Measurements from ENCODE around the gene MTCH1. TPM values are rescaled to one million over a fixed set of nuclear protein-coding genes. Genes with fewer than 3 reads are reported as not detected.

The MTCH1 gene
- total RNA-seq, 1 donor from 2014 or later = 163 TPM

DNA sequence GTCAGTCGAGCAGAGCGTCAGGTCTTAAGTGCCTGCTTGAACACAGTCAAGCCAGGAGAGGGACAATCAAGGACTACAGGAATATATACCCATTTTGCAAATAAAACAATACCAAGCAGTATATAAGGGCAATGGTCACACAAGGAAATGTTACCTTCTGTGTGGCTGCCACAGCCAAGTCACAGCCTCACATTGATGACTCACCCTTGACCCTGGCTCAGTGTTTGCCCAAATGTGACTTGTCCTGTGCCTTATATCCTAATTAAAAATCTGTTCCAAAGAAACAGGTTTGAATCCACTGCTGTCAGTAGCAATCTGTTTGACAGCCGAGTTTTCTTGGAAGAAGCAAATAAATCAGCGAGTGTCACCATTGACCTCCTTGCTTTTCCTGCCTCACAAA lies 65.9 kb downstream of the MTCH1 start:
- no peak for DNase-seq (ENCODE audit: extremely low spot score, unreplicated experiment)
- Mint-ChIP-seq H3K4me3 (no peak overlapping the region), H3K27ac (no peak overlapping the region), H3K27me3 (no peaks in the 10 kb centered on the region), H3K36me3 (peaks cover 26% of the 10 kb centered on the region), H3K4me1 (ENCODE audit: unreplicated experiment) (peaks cover 11% of the 10 kb centered on the region), H3K9me3 (no peaks in the 10 kb centered on the region)
- TF ChIP-seq CTCF (conservative IDR thresholded peaks at IDR 0.05) = no peak

Other genes starting within 250 kb of the MTCH1 start
- 0.14 and 0.72 TPM in 2 replicates for gene CPNE5, start 146.8 kb downstream of the MTCH1 start, total RNA-seq (ENCODE audit: low replicate concordance)
- 35.1 and 50.4 TPM in 2 replicates for gene PPIL1, start 111.4 kb downstream of the MTCH1 start, total RNA-seq (ENCODE audit: low replicate concordance)
- 37.9 and 42.4 TPM in 2 replicates for gene C6orf89, start 100.2 kb downstream of the MTCH1 start, total RNA-seq (ENCODE audit: low replicate concordance)
- gene PI16, start 31.5 kb downstream of the MTCH1 start, total RNA-seq (ENCODE audit: low replicate concordance) = not detected in 2 replicates
- gene FGD2, start 19.5 kb upstream of the MTCH1 start, total RNA-seq (ENCODE audit: low replicate concordance) = 0.10 TPM in 1 of 2 replicates, not detected in the other
- 41.5 and 74.2 TPM in 2 replicates for gene PIM1, start 184.0 kb upstream of the MTCH1 start, total RNA-seq (ENCODE audit: low replicate concordance)